RWPE1 (cell line): ENCODE data around the gene TRABD2B.

Experiments used
- CTCF ChIA-PET: fragments of 350-600 bp; sonication (Branson Sonifier 250); formaldehyde crosslinking; extraction: SDS; loops from one replicate; lab custom pipeline; 2021; lab: Yijun Ruan, JAX
- POLR2A ChIA-PET: fragments of 400-600 bp; formaldehyde crosslinking; extraction: SDS; loops from one replicate; lab custom pipeline; 2020; ENCODE audit warnings: antibody characterized with exemption; ENCODE audit not compliant: low non-redundant PET; lab: Yijun Ruan, JAX
- DNase-seq: peaks from one replicate; pipeline ENCODE4 v3.0.0; 2012; ENCODE audit warnings: low spot score
- H3K27ac ChIP-seq: fragments of 450-650 bp; 2 replicates; pipeline ENCODE4 v1.5.1; 2017
- TF ChIP-seq, protein P1 (sequence below): fragments of 450-650 bp; conservative IDR thresholded peaks from 2 replicates; pipeline ENCODE4 v1.5.1; 2017; ENCODE audit warnings: low read depth, mild to moderate bottlenecking

Gene TRABD2B

DNA sequence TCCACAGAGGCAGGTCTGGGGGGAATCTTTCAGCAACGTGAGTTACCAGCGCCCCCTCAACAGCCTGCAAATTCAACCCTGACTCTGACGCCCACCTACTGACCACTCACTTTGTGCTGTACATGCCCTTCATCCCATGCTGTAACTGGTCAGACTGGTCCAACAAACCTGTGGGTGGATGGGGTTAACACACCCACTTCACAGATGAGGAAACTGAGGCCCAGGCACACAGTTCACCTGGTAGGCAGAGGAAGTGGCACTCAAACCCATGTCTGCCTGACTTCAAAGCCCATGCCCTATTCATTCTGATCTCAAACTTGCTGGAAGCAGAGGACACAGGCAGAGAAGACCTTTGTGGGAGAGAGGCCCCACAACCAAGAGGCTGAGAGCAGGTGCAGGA, 172.9 kb downstream of the TRABD2B start:
- no peak for DNase-seq
- POLR2A ChIA-PET, result no interaction called here
- H3K27ac ChIP-seq, result no peak overlapping the region
- CTCF ChIA-PET, result interaction anchor here (0.6 kb wide), 1 partner anchor 502 kb away, joined by 4 read pairs; no protein-coding TSS in a partner anchor
- TF ChIP-seq, protein P1, sequence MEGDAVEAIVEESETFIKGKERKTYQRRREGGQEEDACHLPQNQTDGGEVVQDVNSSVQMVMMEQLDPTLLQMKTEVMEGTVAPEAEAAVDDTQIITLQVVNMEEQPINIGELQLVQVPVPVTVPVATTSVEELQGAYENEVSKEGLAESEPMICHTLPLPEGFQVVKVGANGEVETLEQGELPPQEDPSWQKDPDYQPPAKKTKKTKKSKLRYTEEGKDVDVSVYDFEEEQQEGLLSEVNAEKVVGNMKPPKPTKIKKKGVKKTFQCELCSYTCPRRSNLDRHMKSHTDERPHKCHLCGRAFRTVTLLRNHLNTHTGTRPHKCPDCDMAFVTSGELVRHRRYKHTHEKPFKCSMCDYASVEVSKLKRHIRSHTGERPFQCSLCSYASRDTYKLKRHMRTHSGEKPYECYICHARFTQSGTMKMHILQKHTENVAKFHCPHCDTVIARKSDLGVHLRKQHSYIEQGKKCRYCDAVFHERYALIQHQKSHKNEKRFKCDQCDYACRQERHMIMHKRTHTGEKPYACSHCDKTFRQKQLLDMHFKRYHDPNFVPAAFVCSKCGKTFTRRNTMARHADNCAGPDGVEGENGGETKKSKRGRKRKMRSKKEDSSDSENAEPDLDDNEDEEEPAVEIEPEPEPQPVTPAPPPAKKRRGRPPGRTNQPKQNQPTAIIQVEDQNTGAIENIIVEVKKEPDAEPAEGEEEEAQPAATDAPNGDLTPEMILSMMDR, result no peak

DNA sequence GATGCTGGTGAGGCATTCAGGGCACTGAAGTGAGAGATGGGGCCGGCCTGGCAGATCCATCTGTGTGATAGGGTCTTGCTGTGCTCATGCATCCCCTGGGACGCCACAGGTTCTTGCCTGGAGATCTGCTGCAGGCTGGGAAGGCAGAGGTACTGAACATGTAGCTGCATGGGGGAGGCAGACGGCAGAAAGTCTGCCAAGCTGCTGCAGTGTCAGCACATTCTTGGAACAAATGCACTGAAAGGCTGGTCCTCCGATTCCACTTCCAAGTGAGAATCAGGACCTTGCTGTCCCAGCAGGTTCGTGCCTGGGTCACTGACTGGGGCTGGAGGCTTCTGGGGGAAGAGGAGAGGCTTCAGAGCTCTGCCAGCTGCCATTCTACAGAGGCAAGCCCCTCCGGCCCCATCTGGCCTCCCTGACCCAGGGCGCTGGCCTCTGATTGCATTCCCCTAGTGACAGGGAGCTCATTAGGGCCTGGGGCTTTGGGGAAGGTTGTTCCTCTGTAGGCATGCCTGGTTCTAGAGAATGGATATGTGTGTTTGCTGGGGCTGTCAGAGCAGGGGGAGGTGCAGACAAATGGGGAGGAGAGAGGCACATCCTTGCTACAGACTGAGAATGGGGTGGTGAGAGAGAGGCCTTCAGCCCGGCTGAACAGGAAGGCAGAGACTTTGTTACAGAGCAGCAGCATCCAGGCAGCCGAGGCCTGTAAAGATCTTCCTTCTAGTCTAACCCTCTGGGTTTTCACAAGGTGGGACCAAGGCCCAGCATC, 174.0 kb downstream of the TRABD2B start:
- TF ChIP-seq, protein P1, result no peak
- no peak for DNase-seq
- CTCF ChIA-PET, result interaction anchor here (0.7 kb wide), 1 partner anchor 629 kb away, joined by 3 read pairs; no protein-coding TSS in a partner anchor
- no peak overlapping the region for H3K27ac ChIP-seq
- POLR2A ChIA-PET, result no interaction called here

DNA sequence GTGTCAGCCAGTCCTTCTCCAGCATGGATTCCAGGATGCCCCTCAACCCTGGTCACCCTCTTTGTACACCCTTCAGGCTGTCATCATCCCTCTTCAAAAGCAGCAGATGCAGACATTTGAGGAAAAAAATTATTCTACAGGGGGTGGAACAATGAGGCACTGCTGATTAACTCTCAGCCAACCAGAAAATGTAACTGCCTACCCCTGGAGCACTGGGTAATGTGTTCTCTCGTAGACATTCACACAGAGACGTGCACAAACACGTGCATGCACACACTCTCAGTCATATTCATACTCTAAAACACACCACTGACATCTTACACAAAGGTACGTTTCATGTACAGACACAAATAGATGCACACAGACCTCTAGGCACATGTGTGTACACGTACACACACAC, 175.4 kb downstream of the TRABD2B start:
- ChIA-PET CTCF (no interaction called here), POLR2A (no interaction called here)
- no peak for DNase-seq
- TF ChIP-seq, protein P1, result no peak
- H3K27ac ChIP-seq, result no peak overlapping the region

DNA sequence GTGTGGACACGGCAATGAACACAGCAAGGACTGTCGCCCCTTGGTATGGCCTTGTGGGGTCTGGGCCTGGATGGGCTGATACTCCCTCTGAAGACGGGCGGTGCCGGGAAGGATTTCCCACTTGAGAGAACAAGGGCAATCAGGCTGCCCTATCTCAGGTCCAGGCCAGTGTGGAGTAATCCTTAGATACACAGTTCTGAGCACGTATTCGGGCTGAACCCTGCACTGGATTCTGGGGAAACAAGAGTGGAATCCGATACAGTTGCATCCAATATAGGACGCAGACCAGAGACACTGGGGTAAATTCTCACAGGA, 177.7 kb downstream of the TRABD2B start:
- POLR2A ChIA-PET, result no interaction called here
- no peak overlapping the region for H3K27ac ChIP-seq
- TF ChIP-seq, protein P1, result no peak
- CTCF ChIA-PET, result no interaction called here
- DNase-seq, result no peak

DNA sequence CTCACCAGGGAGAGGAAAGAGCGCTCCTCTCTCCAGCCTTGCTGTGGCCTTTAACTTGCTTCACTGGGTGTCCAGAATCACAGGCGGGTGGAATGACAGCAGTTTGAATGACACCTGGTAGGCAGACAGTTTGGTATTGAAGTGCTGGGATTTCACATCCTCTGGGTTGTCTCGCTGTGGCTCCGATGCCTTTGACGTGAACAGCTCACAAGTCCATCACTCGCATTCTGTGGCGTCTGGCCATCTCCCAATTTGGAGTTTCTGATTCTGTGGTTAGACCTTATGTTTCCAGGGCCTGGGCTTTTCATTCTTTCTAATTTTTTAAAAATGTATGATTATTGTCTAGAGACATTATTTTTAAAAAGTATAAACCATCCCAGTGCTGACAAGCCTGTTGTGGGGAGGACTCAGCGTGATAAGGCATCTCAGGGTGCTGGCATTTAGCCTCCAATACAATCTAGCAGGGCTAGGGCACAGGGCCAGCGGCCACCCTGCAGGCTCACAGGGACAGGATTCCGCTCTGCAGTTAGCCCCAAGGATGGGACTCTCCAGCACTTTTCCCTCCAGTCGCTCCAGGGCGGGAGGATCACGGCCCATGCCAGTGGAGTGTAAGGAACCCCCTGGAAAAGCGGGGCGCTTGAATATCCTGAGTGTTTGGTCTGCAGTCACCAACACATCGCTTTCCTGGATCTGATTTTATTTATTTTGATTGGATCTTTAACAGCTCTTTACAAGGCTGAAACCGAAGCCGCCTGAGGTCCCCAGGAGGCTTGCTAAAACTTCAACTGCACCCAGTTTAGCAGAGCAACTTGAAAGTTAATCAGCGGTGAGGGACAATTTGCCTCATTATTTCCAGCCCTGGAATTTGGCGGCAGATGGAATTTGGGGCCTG, 178.3 kb downstream of the TRABD2B start:
- TF ChIP-seq, protein P1, result no peak
- no peak overlapping the region for H3K27ac ChIP-seq
- DNase-seq, result no peak
- ChIA-PET CTCF (no interaction called here), POLR2A (no interaction called here)

DNA sequence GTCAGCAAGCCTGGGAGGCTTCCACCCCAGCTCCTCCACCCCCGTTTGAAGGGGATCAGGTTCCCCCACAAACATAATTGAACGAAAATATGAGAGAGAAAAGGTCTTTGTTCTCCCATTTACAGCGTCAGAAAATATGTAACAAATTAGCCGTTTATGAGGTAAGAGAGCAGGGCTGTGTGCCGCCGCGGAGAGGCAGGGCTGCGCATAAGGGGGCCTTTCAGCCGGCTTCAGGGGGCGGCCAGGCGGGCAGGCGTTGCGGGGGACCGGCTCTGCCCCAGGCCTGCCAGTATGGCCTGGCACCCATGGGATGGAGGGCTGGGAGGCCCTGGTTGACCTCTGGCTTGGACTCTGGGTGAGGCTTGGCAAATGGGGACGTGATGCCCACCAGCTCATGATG, 179.3 kb downstream of the TRABD2B start:
- no peak for DNase-seq
- H3K27ac ChIP-seq, result no peak overlapping the region
- POLR2A ChIA-PET, result no interaction called here
- CTCF ChIA-PET, result no interaction called here
- TF ChIP-seq, protein P1, result no peak
